ENCODE measurements around the gene EIF6. TPM values are rescaled to one million over a fixed set of nuclear protein-coding genes. Genes with fewer than 3 reads are reported as not detected.
"Not testable (repeated sequence)": the region's sequence is repeated elsewhere in the genome, so short reads cannot be mapped to it uniquely, and the experiment has no call there.

The EIF6 gene
- total RNA-seq, 2 experiments from 2014 or later, result 106 to 113 TPM

- Histone ChIP-seq H2AFZ (ENCODE audit: low read length) (no peak overlapping the region), H3K36me3 (ENCODE audit: insufficient read depth, low read length) (no peaks in the 10 kb centered on the region), H4K20me1 (ENCODE audit: insufficient read depth, low read length) (no peaks in the 10 kb centered on the region), H3K9me2 (ENCODE audit: insufficient read depth, low read length) (no peaks in the 10 kb centered on the region), H3K79me2 (ENCODE audit: insufficient read depth, low read depth, low read length) (no peaks in the 10 kb centered on the region), H3K27ac (ENCODE audit: low read depth, low read length, poor library complexity, severe bottlenecking) (no peak overlapping the region), H3K9me3 (ENCODE audit: low read length) (no peaks in the 10 kb centered on the region), H3K4me2 (ENCODE audit: low read length) (no peak overlapping the region), H3K4me3 (ENCODE audit: low read depth, low read length, poor library complexity, severe bottlenecking) (no peak overlapping the region), H3K4me1 (ENCODE audit: insufficient read depth, low read length, poor library complexity, severe bottlenecking) (no peaks in the 10 kb centered on the region)
- TF ChIP-seq CTCF (conservative IDR thresholded peaks at IDR 0.05; ENCODE audit: low read length), result no peak
- TF ChIP-seq EZH2phosphoT487 (IDR thresholded peaks at IDR 0.05; ENCODE audit: borderline replicate concordance, low read depth, low read length), result no peak
- intact Hi-C loops (cut with micrococcal nuclease; ENCODE audit: unreplicated experiment), result no loop called here
- POLR2A ChIA-PET, result interaction anchor here (0.5 kb wide), 1 partner anchor 379 kb away, joined by 3 read pairs; no protein-coding TSS in a partner anchor
- DNase-seq (ENCODE audit: low spot score), result no peak
- CTCF ChIA-PET (ENCODE audit: unreplicated experiment), result no interaction called here
- no TSS peak for BruUV-seq (replicated peaks)
Measured at GRCh38 chr20:35257175-35257909, 27.2 kb downstream of the EIF6 start.

- Histone ChIP-seq H3K36me3 (ENCODE audit: insufficient read depth, low read length) (no peaks in the 10 kb centered on the region), H4K20me1 (ENCODE audit: insufficient read depth, low read length) (no peaks in the 10 kb centered on the region), H3K9me3 (ENCODE audit: low read length) (no peaks in the 10 kb centered on the region), H3K4me3 (ENCODE audit: low read depth, low read length, poor library complexity, severe bottlenecking) (no peak overlapping the region), H3K27ac (ENCODE audit: low read depth, low read length, poor library complexity, severe bottlenecking) (no peak overlapping the region), H3K4me2 (ENCODE audit: low read length) (no peak overlapping the region), H3K4me1 (ENCODE audit: insufficient read depth, low read length, poor library complexity, severe bottlenecking) (peaks cover 5% of the 10 kb centered on the region), H3K9me2 (ENCODE audit: insufficient read depth, low read length) (no peaks in the 10 kb centered on the region), H2AFZ (ENCODE audit: low read length) (no peak overlapping the region), H3K79me2 (ENCODE audit: insufficient read depth, low read depth, low read length) (no peaks in the 10 kb centered on the region)
- BruUV-seq (replicated peaks), result no TSS peak
- CTCF ChIA-PET (ENCODE audit: unreplicated experiment), result no interaction called here
- intact Hi-C loops (cut with micrococcal nuclease; ENCODE audit: unreplicated experiment), result no loop called here
- TF ChIP-seq EZH2phosphoT487 (IDR thresholded peaks at IDR 0.05; ENCODE audit: borderline replicate concordance, low read depth, low read length), result no peak
- TF ChIP-seq CTCF (conservative IDR thresholded peaks at IDR 0.05; ENCODE audit: low read length), result no peak
- POLR2A ChIA-PET, result no interaction called here
- no peak for DNase-seq (ENCODE audit: low spot score)
Measured at GRCh38 chr20:35254448-35254999, 30.0 kb downstream of the EIF6 start.

- Histone ChIP-seq H3K9me2 (ENCODE audit: insufficient read depth, low read length) (no peaks in the 10 kb centered on the region), H3K27ac (ENCODE audit: low read depth, low read length, poor library complexity, severe bottlenecking) (no peak overlapping the region), H3K79me2 (ENCODE audit: insufficient read depth, low read depth, low read length) (no peaks in the 10 kb centered on the region), H3K36me3 (ENCODE audit: insufficient read depth, low read length) (no peaks in the 10 kb centered on the region), H3K4me1 (ENCODE audit: insufficient read depth, low read length, poor library complexity, severe bottlenecking) (peaks cover 5% of the 10 kb centered on the region), H3K4me3 (ENCODE audit: low read depth, low read length, poor library complexity, severe bottlenecking) (no peak overlapping the region), H2AFZ (ENCODE audit: low read length) (no peak overlapping the region), H3K4me2 (ENCODE audit: low read length) (no peak overlapping the region), H4K20me1 (ENCODE audit: insufficient read depth, low read length) (no peaks in the 10 kb centered on the region), H3K9me3 (ENCODE audit: low read length) (no peaks in the 10 kb centered on the region)
- BruUV-seq (replicated peaks), result no TSS peak
- POLR2A ChIA-PET, result no interaction called here
- no peak for TF ChIP-seq CTCF (conservative IDR thresholded peaks at IDR 0.05; ENCODE audit: low read length)
- CTCF ChIA-PET (ENCODE audit: unreplicated experiment), result no interaction called here
- DNase-seq (ENCODE audit: low spot score), result no peak
- intact Hi-C loops (cut with micrococcal nuclease; ENCODE audit: unreplicated experiment), result no loop called here
Measured at GRCh38 chr20:35253010-35253409, 31.6 kb downstream of the EIF6 start.

GRCh38 chr20:35252598-35252997 is 32.0 kb downstream of the EIF6 start:
- CTCF ChIA-PET (ENCODE audit: unreplicated experiment), result interaction anchor here (0.5 kb wide), 1 partner anchor 1080 kb away, joined by 8 read pairs; no protein-coding TSS in a partner anchor

More at GRCh38 chr20:35252598-35252997, 32.0 kb downstream of the EIF6 start:
- BruUV-seq (replicated peaks); H4K20me1 ChIP-seq (ENCODE audit: insufficient read depth, low read length); H3K4me2 ChIP-seq (ENCODE audit: low read length); intact Hi-C loops (cut with micrococcal nuclease; ENCODE audit: unreplicated experiment); H3K79me2 ChIP-seq (ENCODE audit: insufficient read depth, low read depth, low read length); H3K4me1 ChIP-seq (ENCODE audit: insufficient read depth, low read length, poor library complexity, severe bottlenecking); POLR2A ChIA-PET; H3K36me3 ChIP-seq (ENCODE audit: insufficient read depth, low read length); H3K9me3 ChIP-seq (ENCODE audit: low read length); H3K9me2 ChIP-seq (ENCODE audit: insufficient read depth, low read length); H3K4me3 ChIP-seq (ENCODE audit: low read depth, low read length, poor library complexity, severe bottlenecking); H3K27ac ChIP-seq (ENCODE audit: low read depth, low read length, poor library complexity, severe bottlenecking); DNase-seq (ENCODE audit: low spot score); H2AFZ ChIP-seq (ENCODE audit: low read length): not testable (repeated sequence)
